ENCODE measurements around the gene MAPKAP1. TPM values are rescaled to one million over a fixed set of nuclear protein-coding genes. Genes with fewer than 3 reads are reported as not detected.

Gene MAPKAP1
- total and polyA plus RNA-seq, 9 of the 15 experiments (the other 6 are each of a cell fraction or from before 2014, with no cell fraction given), result 2.6 to 82.1 (median 61.1) TPM

GRCh38 chr9:125743682-125744428 lies 36.8 kb upstream of the MAPKAP1 start:
- no peak for TF ChIP-seq TAF7 (tag; IDR thresholded peaks at IDR 0.05)
- no peak for TF ChIP-seq KDM4B (IDR thresholded peaks at IDR 0.05; ENCODE audit: borderline replicate concordance in 2 of 2, low read depth in 1 of 2)
- no peak for TF ChIP-seq CHD1 (IDR thresholded peaks at IDR 0.05; ENCODE audit: low read length)
- no peak for TF ChIP-seq HCFC1 (IDR thresholded peaks at IDR 0.05; ENCODE audit: low read depth, low read length)
- no peak for TF ChIP-seq E2F1 (CRISPR knock-in tag; IDR thresholded peaks at IDR 0.05)
- no peak for TF ChIP-seq ETS2 (tag; IDR thresholded peaks at IDR 0.05; ENCODE audit: borderline replicate concordance, poor library complexity, severe bottlenecking)
- TF ChIP-seq HDAC6 (IDR thresholded peaks at IDR 0.05; ENCODE audit: low read depth, low read length), result no peak
- no peak for TF ChIP-seq JUNB (CRISPR knock-in tag; conservative IDR thresholded peaks at IDR 0.05)
- Histone ChIP-seq H3K4me1 (replicated peaks in 1 of 2; ENCODE audit: control insufficient read depth in 2 of 2, insufficient read depth in 2 of 2, low read length in 2 of 2) (peaks cover 8 to 26% of the 10 kb centered on the region in 2 experiments), H3K79me2 (ENCODE audit: control insufficient read depth, insufficient read depth, low read length) (no peaks in the 10 kb centered on the region), H3K36me3 (ENCODE audit: control insufficient read depth, insufficient read depth, low read length) (no peaks in the 10 kb centered on the region), H3K4me2 (ENCODE audit: insufficient read depth, low read length) (no peak overlapping the region), H4K20me1 (replicated peaks; ENCODE audit: control insufficient read depth, insufficient read depth, low read length) (peaks cover 7% of the 10 kb centered on the region; the same call in 1 of the 2 replicates), H3K9me3 (replicated peaks; ENCODE audit: control insufficient read depth, insufficient read depth, low read depth, low read length) (no peaks in the 10 kb centered on the region), H3K9ac (ENCODE audit: insufficient read depth in 1 of 2, low read depth in 2 of 2, low read length in 2 of 2) (no peak overlapping the region), H3K4me3 (no peak overlapping the region), H2AFZ (ENCODE audit: low read depth, low read length) (no peak overlapping the region), H3K27ac (ENCODE audit: extremely low read depth, low read depth, low read length) (no peak overlapping the region), H3K9me1 (ENCODE audit: control insufficient read depth, insufficient read depth, low read length) (no peaks in the 10 kb centered on the region), H3K27me3 (ENCODE audit: control insufficient read depth in 2 of 2, insufficient read depth in 2 of 2, low read length in 2 of 2) (peaks cover 27 to 31% of the 10 kb centered on the region in 2 experiments)
- ChIA-PET CTCF (ENCODE audit: low intra/inter-chr PET ratio) (no interaction called here), POLR2A (no interaction called here)
- 7% methylated on average over 5 of the region's 5 CpGs for WGBS (ENCODE audit: insufficient coverage, low coverage, missing lambda C conversion rate)
- intact Hi-C loops (cut with micrococcal nuclease), result no loop called here
- DNase-seq (ENCODE audit: extremely low read depth in 1 of 4, low spot score in 3 of 4) (no peak), FAIRE-seq (no peak), ATAC-seq (no peak)
- in situ Hi-C loops (cut with MboI), result no loop called here
- BruUV-seq (replicated peaks), result no TSS peak

All from K562 (cell line).